Cardiac septum (tissue), 1 donor: ENCODE measurements around the gene MSL1. TPM values are rescaled to one million over a fixed set of nuclear protein-coding genes. Genes with fewer than 3 reads are reported as not detected.

Experiments used
- DNase-seq: peaks from one replicate; pipeline ENCODE4 v3.0.0-alpha.2; 2020; ENCODE audit warnings: low spot score
- intact Hi-C: fragments of 100-400 bp; cut with DNase I; formaldehyde crosslinking; loops from one replicate; pipeline ENCODE4 v1.14.0; 2022
- long read RNA-seq: library from polyadenylated mRNA; unstranded; transcript quantifications from one replicate; pipeline ENCODE4 v2.0.0, GENCODE V29; 2021
- total RNA-seq: library from RNA; stranded (reverse); fragmentation: NEBNext Ultra II Directional; extraction: Animal tissue kit (Norgen Biotek cat#: 25700); gene quantifications from one replicate; pipeline ENCODE4 v1.2.1, GENCODE V29; 2021
- donor health status: DM: no; HTN: no; CAD: no.

Gene MSL1
- 53.7 TPM for total RNA-seq
- long read RNA-seq, full-length matches to known transcripts: 22 of 42 reads
- long read RNA-seq, partial matches to known transcripts: 6 of 42 reads
- long read RNA-seq, other reads (novel, unspliced or antisense): 14 of 42 reads

- intact Hi-C loops: loop anchor here (5.0 kb wide), 1 partner anchor 166 kb away; the partner anchor contains the start of gene CDC6
- DNase-seq: peak; percentile 96
Observed at GRCh38 chr17:40121181-40122135, at the start of gene MSL1. Gene MSL1, plus strand, starts transcription at chr17:40121971. Its CDS starts 642 bp downstream, at chr17:40122613.

GRCh38 chr17:40072040-40072734 lies 49.6 kb upstream of the MSL1 start:
- intact Hi-C loops: no loop called here
- DNase-seq: no peak

- no peak for DNase-seq
- intact Hi-C loops: no loop called here
Observed at GRCh38 chr17:40072735-40073346, 48.9 kb upstream of the MSL1 start.

GRCh38 chr17:40073454-40074174 lies 48.2 kb upstream of the MSL1 start:
- intact Hi-C loops: no loop called here
- DNase-seq: no peak

GRCh38 chr17:40074175-40074512 lies 47.6 kb upstream of the MSL1 start:
- intact Hi-C loops: no loop called here
- DNase-seq: no peak

GRCh38 chr17:40074871-40075200 lies 46.9 kb upstream of the MSL1 start:
- no peak for DNase-seq
- intact Hi-C loops: loop anchor here (1.0 kb wide), 1 partner anchor 12 kb away; no protein-coding TSS in a partner anchor

GRCh38 chr17:40075201-40075941 lies 46.4 kb upstream of the MSL1 start:
- no peak for DNase-seq
- intact Hi-C loops: loop anchor here (1.0 kb wide), 1 partner anchor 12 kb away; no protein-coding TSS in a partner anchor

- intact Hi-C loops: loop anchor here (1.0 kb wide), 1 partner anchor 13 kb away; no protein-coding TSS in a partner anchor
- no peak for DNase-seq
Observed at GRCh38 chr17:40075942-40076498, 45.8 kb upstream of the MSL1 start.

GRCh38 chr17:40076591-40076990 lies 45.2 kb upstream of the MSL1 start:
- DNase-seq: no peak
- intact Hi-C loops: no loop called here

GRCh38 chr17:40079545-40079944 lies 42.2 kb upstream of the MSL1 start:
- intact Hi-C loops: no loop called here

GRCh38 chr17:40084477-40084876 lies 37.3 kb upstream of the MSL1 start:
- no peak for DNase-seq
- intact Hi-C loops: loop anchor here (10.0 kb wide), 1 partner anchor 50 kb away; no protein-coding TSS in a partner anchor

More at GRCh38 chr17:40079545-40079944, 42.2 kb upstream of the MSL1 start:
- DNase-seq: no peak

GRCh38 chr17:40086150-40087044 lies 35.4 kb upstream of the MSL1 start:
- DNase-seq: no peak
- intact Hi-C loops: loop anchor here (10.0 kb wide), 1 partner anchor 52 kb away; no protein-coding TSS in a partner anchor

- intact Hi-C loops: loop anchor here (10.0 kb wide), 1 partner anchor 52 kb away; no protein-coding TSS in a partner anchor
- DNase-seq: no peak
Observed at GRCh38 chr17:40087049-40087794, 34.5 kb upstream of the MSL1 start.

- DNase-seq: no peak
- intact Hi-C loops: loop anchor here (10.0 kb wide), 1 partner anchor 53 kb away; no protein-coding TSS in a partner anchor
Observed at GRCh38 chr17:40087903-40088718, 33.7 kb upstream of the MSL1 start.

GRCh38 chr17:40089077-40089895 lies 32.5 kb upstream of the MSL1 start:
- intact Hi-C loops: loop anchor here (10.0 kb wide), 1 partner anchor 54 kb away; no protein-coding TSS in a partner anchor
- DNase-seq: no peak
